ENCODE measurements around the gene TTLL11.

- TF ChIP-seq CTCF (IDR thresholded peaks at IDR 0.05) (no peak), POLR2AphosphoS5 (IDR thresholded peaks at IDR 0.05) (no peak), POLR2A (IDR thresholded peaks at IDR 0.05) (no peak)
Measured at GRCh38 chr9:122020398-122020797, 72.7 kb downstream of the TTLL11 start.

All from suprapubic skin (tissue), 4 donors.